ENCODE measurements around the gene NAALADL2. TPM values are rescaled to one million over a fixed set of nuclear protein-coding genes. Genes with fewer than 3 reads are reported as not detected.

The NAALADL2 gene
- total and polyA plus RNA-seq, 2 donors (not counting 1 experiment from before 2014, with no cell fraction given) = not detected

DNA sequence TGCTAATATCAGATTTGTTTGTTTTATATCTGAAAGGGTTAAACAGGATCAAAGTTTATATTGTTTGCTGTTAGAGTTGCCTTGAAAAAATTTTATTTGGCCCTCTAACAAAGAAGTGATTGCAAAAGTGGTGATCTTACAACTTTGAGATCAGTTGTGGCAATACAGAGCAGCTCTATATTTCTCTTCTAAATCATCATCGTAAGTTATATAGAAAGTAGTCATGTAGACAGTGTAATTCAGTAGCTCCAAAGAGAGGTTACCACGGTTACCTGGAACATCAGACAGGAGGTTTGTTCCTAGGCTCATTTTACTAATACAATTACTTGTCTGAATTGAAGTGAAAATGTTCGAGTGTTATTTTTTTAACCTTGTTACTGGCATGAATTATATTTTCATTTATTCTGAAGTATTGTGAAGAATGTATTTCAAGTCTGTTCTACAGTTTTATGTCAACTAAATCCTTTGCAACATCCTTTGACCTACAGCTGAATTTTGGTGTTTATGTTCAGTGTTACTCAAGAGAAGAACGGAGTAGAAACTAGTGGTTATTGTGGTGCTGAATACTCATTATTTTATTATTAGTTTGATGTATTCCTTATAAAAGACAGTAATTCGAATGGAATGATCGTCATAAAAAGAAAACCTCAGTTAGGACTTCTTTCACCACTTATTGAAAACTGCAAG is 214.2 kb downstream of the NAALADL2 start:
- Mint-ChIP-seq H3K4me3 (no peak overlapping the region), H3K4me1 (no peaks in the 10 kb centered on the region), H3K27me3 (no peaks in the 10 kb centered on the region), H3K9me3 (ENCODE audit: insufficient read depth) (peaks cover 2% of the 10 kb centered on the region), H3K27ac (no peak overlapping the region)
- no peak overlapping the region for H2AFZ ChIP-seq (ENCODE audit: insufficient read depth, low read depth, low read length, poor library complexity, severe bottlenecking)
- H4K20me1 ChIP-seq (ENCODE audit: control insufficient read depth, insufficient read depth, low read length, poor library complexity, severe bottlenecking) = no peaks in the 10 kb centered on the region
- no peak overlapping the region for H3K4me2 ChIP-seq (replicated peaks; ENCODE audit: low read depth, low read length, poor library complexity, severe bottlenecking)
- no CpG with 5 or more reads among the region's 6 CpGs for WGBS (ENCODE audit: insufficient coverage)
- no peak for DNase-seq
- H3K4me3 ChIP-seq (ENCODE audit: control extremely low read depth in 1 of 5, extremely low read depth in 1 of 5, insufficient read depth in 1 of 5, low read depth in 2 of 5, low read length in 4 of 5) = no peak overlapping the region
- no peaks in the 10 kb centered on the region for H3K79me2 ChIP-seq (ENCODE audit: control insufficient read depth, insufficient read depth, low read length)
- POLR2A ChIA-PET = no interaction called here
- TF ChIP-seq CTCF (IDR thresholded peaks at IDR 0.05) (no peak), EZH2 (IDR thresholded peaks at IDR 0.05; ENCODE audit: borderline replicate concordance, insufficient read depth, low read depth, low read length, poor library complexity, severe bottlenecking) (no peak)
- no peaks in the 10 kb centered on the region for H3K36me3 ChIP-seq (replicated peaks in 1 of 2; ENCODE audit: control extremely low read depth in 1 of 2, control insufficient read depth in 1 of 2, extremely low read depth in 1 of 2, insufficient read depth in 2 of 2, low read length in 1 of 2)
- CTCF ChIA-PET = no interaction called here
- intact Hi-C loops (cut with micrococcal nuclease) = no loop called here
- H3K9me3 ChIP-seq (ENCODE audit: control extremely low read depth in 1 of 3, control insufficient read depth in 2 of 3, insufficient read depth in 1 of 3, low read length in 2 of 3) = no peaks in the 10 kb centered on the region
- H3K4me1 ChIP-seq (ENCODE audit: control insufficient read depth in 2 of 2, insufficient read depth in 2 of 2, low read length in 2 of 2) = no peaks in the 10 kb centered on the region
- no peak overlapping the region for H3K27ac ChIP-seq (ENCODE audit: low read length in 2 of 2)
- ATAC-seq (ENCODE audit: low read depth) = no peak
- no peak overlapping the region for H3K9ac ChIP-seq (ENCODE audit: low read length)
- H3K27me3 ChIP-seq (replicated peaks in 1 of 4; ENCODE audit: control extremely low read depth in 1 of 4, control insufficient read depth in 3 of 4, insufficient read depth in 4 of 4, low read length in 3 of 4) = no peaks in the 10 kb centered on the region

- Histone ChIP-seq H3K9ac (ENCODE audit: low read length) (no peak overlapping the region), H3K4me3 (ENCODE audit: control extremely low read depth in 1 of 5, extremely low read depth in 1 of 5, insufficient read depth in 1 of 5, low read depth in 2 of 5, low read length in 4 of 5) (no peak overlapping the region), H3K36me3 (replicated peaks in 1 of 2; ENCODE audit: control extremely low read depth in 1 of 2, control insufficient read depth in 1 of 2, extremely low read depth in 1 of 2, insufficient read depth in 2 of 2, low read length in 1 of 2) (no peaks in the 10 kb centered on the region), H3K27ac (ENCODE audit: low read length in 2 of 2) (no peak overlapping the region), H3K4me1 (ENCODE audit: control insufficient read depth in 2 of 2, insufficient read depth in 2 of 2, low read length in 2 of 2) (no peaks in the 10 kb centered on the region), H2AFZ (ENCODE audit: insufficient read depth, low read depth, low read length, poor library complexity, severe bottlenecking) (no peak overlapping the region), H4K20me1 (ENCODE audit: control insufficient read depth, insufficient read depth, low read length, poor library complexity, severe bottlenecking) (no peaks in the 10 kb centered on the region), H3K27me3 (replicated peaks in 1 of 4; ENCODE audit: control extremely low read depth in 1 of 4, control insufficient read depth in 3 of 4, insufficient read depth in 4 of 4, low read length in 3 of 4) (no peaks in the 10 kb centered on the region), H3K79me2 (ENCODE audit: control insufficient read depth, insufficient read depth, low read length) (no peaks in the 10 kb centered on the region), H3K4me2 (replicated peaks; ENCODE audit: low read depth, low read length, poor library complexity, severe bottlenecking) (no peak overlapping the region), H3K9me3 (ENCODE audit: control extremely low read depth in 1 of 3, control insufficient read depth in 2 of 3, insufficient read depth in 1 of 3, low read length in 2 of 3) (no peaks in the 10 kb centered on the region)
- TF ChIP-seq EZH2 (IDR thresholded peaks at IDR 0.05; ENCODE audit: borderline replicate concordance, insufficient read depth, low read depth, low read length, poor library complexity, severe bottlenecking) = no peak
- TF ChIP-seq CTCF (IDR thresholded peaks at IDR 0.05) = no peak
- no peaks in the 10 kb centered on the region for H3K4me1 Mint-ChIP-seq
- ChIA-PET CTCF (no interaction called here), POLR2A (no interaction called here)
- H3K27me3 Mint-ChIP-seq = no peaks in the 10 kb centered on the region
- H3K27ac Mint-ChIP-seq = no peak overlapping the region
- no peak overlapping the region for H3K4me3 Mint-ChIP-seq
- peaks cover 2% of the 10 kb centered on the region for H3K9me3 Mint-ChIP-seq (ENCODE audit: insufficient read depth)
- no peak for ATAC-seq (ENCODE audit: low read depth)
- DNase-seq = no peak
- intact Hi-C loops (cut with micrococcal nuclease) = no loop called here
These were observed 216.1 kb downstream of the NAALADL2 start for GRCh38 chr3:175075269-175075668.

All from B cell (primary cell).